Adipocyte (in vitro differentiated cells): ENCODE measurements around the gene PPA2.

Experiments used
- DNase-seq: peaks from one replicate; pipeline ENCODE4 v3.0.0-alpha.2; 2015; ENCODE audit warnings: low read depth
- H3K27me3 ChIP-seq: replicated peaks from 2 replicates; pipeline ENCODE4 v1.7.0; 2013; ENCODE audit warnings: mild to moderate bottlenecking, low read length, moderate library complexity; ENCODE audit not compliant: control insufficient read depth, insufficient read depth
- H3K36me3 ChIP-seq: 2 replicates; pipeline ENCODE4 v1.7.0; 2013; ENCODE audit warnings: low read length, mild to moderate bottlenecking, moderate library complexity; ENCODE audit not compliant: control insufficient read depth, insufficient read depth, severe bottlenecking
- H3K4me1 ChIP-seq: 2 replicates; pipeline ENCODE4 v1.7.0; 2013; ENCODE audit warnings: mild to moderate bottlenecking, low read length, moderate library complexity; ENCODE audit not compliant: control insufficient read depth, insufficient read depth
- H3K4me3 ChIP-seq: 2 replicates; pipeline ENCODE4 v1.7.0; 2013; ENCODE audit warnings: mild to moderate bottlenecking, low read length, moderate library complexity
- H3K9ac ChIP-seq: 2 replicates; pipeline ENCODE4 v1.7.0; 2013; ENCODE audit warnings: mild to moderate bottlenecking, low read length, moderate library complexity
- H3K9me3 ChIP-seq: 2 replicates; pipeline ENCODE4 v1.7.0; 2013; ENCODE audit warnings: mild to moderate bottlenecking, low read length, moderate library complexity; ENCODE audit not compliant: control insufficient read depth

The PPA2 gene

DNA sequence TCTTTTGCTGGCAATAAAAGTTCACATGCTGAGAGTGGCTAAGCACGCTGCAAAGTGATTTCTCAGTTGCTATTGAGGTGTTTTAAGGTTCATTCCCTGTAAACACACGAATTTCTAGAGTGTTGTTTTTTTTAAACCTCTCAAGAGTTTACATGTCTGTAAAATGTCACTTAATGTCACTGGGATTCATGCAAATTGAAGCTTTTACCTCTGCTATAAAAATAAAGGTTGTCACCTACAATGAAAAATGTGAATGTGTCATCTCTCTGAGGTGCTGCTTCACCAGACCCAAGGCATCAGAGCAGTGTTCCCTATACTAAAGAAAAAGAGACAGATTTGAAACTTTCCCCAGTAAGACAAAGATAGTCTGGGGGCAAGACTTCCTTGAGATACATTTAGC, 127.0 kb downstream of the PPA2 start:
- H3K4me3 ChIP-seq, result no peak overlapping the region
- no peak overlapping the region for H3K9ac ChIP-seq
- DNase-seq, result no peak
- no peaks in the 10 kb centered on the region for H3K36me3 ChIP-seq
- no peaks in the 10 kb centered on the region for H3K4me1 ChIP-seq
- H3K9me3 ChIP-seq, result no peaks in the 10 kb centered on the region
- no peaks in the 10 kb centered on the region for H3K27me3 ChIP-seq

DNA sequence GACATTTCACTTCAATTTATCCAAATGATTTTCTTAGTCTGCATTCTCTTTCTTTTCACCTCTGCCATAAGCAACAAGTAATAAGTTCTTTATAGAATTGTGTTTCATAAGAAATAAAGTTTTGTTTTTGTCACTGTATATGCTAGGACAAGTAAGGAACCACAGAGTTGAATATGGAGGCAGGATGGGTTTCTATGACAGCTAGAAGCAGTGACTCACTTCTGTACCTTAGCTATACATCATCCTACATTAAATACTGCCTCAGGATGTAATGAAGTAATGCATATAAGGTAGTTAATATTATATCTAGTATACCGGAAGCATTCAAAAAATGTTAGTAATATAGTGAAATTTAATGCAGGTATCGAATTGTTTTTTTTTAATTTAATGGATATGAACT, 128.0 kb downstream of the PPA2 start:
- H3K4me1 ChIP-seq, result no peaks in the 10 kb centered on the region
- no peak overlapping the region for H3K9ac ChIP-seq
- H3K27me3 ChIP-seq, result no peaks in the 10 kb centered on the region
- DNase-seq, result no peak
- H3K36me3 ChIP-seq, result no peaks in the 10 kb centered on the region
- no peaks in the 10 kb centered on the region for H3K9me3 ChIP-seq
- H3K4me3 ChIP-seq, result no peak overlapping the region

DNA sequence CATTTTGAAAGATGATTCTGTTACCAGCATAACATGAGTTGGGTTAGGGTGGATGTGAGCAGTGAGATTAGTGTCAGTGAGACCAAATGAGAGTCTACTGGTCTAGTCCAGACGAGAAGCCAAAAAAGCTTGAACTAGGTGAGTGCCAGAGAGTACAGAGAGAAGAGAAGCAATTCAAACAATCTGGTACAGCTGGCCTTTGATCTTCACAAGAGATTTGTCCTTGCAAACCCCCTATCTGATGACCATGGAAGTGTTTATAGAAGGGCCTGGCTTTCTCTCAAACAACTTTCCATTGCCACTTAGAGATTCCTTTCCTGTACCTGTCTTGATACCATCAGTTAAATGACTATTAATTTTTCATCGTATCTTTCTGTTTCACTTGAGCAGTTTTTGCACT, 128.5 kb downstream of the PPA2 start:
- H3K27me3 ChIP-seq, result no peaks in the 10 kb centered on the region
- no peak for DNase-seq
- no peaks in the 10 kb centered on the region for H3K36me3 ChIP-seq
- H3K9ac ChIP-seq, result no peak overlapping the region
- H3K9me3 ChIP-seq, result no peaks in the 10 kb centered on the region
- H3K4me3 ChIP-seq, result no peak overlapping the region
- no peaks in the 10 kb centered on the region for H3K4me1 ChIP-seq

DNA sequence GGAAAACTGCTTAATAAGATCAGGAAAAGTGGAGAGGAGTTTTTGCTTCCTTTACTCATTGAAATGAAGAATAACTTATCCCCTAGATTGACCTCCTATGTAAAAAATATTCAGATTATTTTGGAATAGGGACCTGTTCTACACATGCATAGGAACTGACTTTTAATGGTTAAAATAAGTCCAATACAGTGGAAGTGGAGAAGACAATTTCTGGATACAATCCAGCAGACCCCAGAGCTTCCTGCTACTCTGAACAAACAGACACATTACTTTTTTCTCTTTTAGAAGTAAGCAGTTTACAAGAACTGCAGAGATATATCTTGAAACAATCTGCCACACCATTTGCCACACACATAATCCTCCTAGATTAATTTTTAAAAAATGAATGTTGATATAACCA, 129.7 kb downstream of the PPA2 start:
- DNase-seq, result no peak
- H3K27me3 ChIP-seq, result no peaks in the 10 kb centered on the region
- no peak overlapping the region for H3K9ac ChIP-seq
- no peaks in the 10 kb centered on the region for H3K4me1 ChIP-seq
- H3K4me3 ChIP-seq, result no peak overlapping the region
- H3K36me3 ChIP-seq, result no peaks in the 10 kb centered on the region
- no peaks in the 10 kb centered on the region for H3K9me3 ChIP-seq

DNA sequence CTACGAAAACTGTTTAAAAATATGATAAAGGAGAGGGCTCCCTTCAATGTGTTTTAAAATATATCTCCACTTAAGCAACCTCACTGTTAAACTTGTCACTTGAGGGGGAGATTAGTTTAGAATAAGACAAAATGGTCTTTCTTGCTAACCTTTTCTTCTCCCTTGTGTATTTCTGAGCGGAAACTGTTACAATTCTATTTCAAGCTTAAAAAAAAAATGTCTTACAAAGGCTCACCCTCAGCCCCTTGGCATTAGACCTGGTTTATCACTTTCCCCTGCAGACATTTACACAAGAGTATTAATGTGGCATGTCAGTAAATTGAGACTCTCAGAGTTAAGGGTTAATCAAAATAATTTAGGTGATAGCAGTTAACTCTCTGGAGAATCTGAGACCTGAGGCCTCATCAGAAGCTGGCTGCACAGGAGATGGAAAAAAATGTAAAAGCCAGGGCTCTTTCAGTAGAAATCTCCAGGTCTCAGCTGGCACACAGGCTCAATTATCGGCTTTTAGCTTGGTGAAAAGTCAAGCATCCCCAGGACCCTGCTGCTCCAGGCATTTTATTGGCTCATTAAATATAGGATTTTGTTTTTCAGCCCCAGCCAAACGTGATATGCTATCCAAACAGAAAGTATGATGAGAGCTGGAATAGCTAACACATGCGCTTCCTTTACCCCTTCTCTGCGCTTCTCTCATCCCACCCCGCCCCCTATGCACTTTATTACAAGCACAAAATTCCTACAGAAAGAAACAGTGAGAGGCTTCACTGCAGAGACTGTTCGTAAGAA, 130.5 kb downstream of the PPA2 start:
- H3K4me1 ChIP-seq, result no peaks in the 10 kb centered on the region
- DNase-seq, result no peak
- H3K4me3 ChIP-seq, result no peak overlapping the region
- H3K9me3 ChIP-seq, result no peaks in the 10 kb centered on the region
- no peak overlapping the region for H3K9ac ChIP-seq
- no peaks in the 10 kb centered on the region for H3K27me3 ChIP-seq
- no peaks in the 10 kb centered on the region for H3K36me3 ChIP-seq

DNA sequence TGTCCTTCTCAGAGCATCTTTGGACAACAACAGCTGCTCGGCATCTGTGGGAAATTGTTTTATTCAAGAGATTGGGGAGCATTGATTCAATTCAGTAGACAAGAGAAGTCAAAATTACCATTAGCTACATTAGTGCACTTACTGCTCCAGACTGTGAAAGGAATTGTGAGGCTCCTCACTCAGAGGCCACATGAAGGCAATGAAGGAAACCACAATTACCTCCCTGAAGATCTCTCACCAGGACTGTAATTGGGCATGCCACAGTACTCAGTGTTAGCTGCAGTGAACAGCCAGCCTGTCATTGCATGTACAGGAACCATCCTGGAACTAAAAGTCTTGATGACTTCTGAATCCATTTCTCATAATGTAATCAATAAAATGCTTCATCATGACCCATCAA, 144.8 kb downstream of the PPA2 start:
- no peaks in the 10 kb centered on the region for H3K27me3 ChIP-seq
- H3K9me3 ChIP-seq, result no peaks in the 10 kb centered on the region
- no peak overlapping the region for H3K4me3 ChIP-seq
- H3K36me3 ChIP-seq, result no peaks in the 10 kb centered on the region
- no peak overlapping the region for H3K9ac ChIP-seq
- no peak for DNase-seq
- no peaks in the 10 kb centered on the region for H3K4me1 ChIP-seq

DNA sequence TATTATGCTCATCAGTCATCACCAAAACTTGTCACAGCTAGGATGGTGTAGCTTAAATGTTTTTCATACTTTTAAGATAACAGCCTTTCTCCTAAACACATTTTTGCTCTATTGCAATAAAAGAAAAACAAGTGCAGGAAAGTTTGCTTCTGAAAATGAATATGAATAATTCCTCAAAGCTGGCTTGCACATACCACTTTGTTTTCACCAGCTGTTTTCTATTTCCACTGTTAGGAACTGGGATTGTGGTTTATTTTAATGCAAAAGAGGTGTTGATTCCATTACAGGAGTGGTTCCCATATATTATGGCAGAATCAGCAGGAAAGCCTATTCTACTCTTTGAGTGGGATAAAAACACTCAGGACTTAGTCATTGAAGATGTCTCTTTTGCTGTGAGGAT, 145.9 kb downstream of the PPA2 start:
- Histone ChIP-seq H3K9me3 (no peaks in the 10 kb centered on the region), H3K27me3 (no peaks in the 10 kb centered on the region), H3K36me3 (no peaks in the 10 kb centered on the region), H3K4me3 (no peak overlapping the region), H3K9ac (no peak overlapping the region), H3K4me1 (no peaks in the 10 kb centered on the region)
- DNase-seq, result no peak

DNA sequence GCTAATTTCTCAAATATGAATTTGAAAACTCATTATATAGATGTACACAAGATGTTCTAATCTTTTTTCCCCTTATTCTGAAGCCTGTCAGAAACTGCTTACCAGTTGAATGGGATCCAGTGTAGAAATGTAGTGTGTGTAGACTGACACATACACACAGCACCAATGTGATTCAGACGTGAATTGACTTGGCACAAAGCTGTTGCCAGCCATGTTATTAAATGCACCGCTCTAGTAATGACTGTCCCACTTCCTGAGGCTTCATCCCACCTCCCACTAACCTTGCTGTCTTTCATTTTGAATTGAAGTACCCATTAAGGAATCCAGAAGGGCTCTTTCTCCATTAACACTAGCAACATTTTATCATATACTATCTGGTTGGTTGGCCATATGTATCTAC, 146.6 kb downstream of the PPA2 start:
- H3K4me3 ChIP-seq, result no peak overlapping the region
- H3K9me3 ChIP-seq, result no peaks in the 10 kb centered on the region
- H3K36me3 ChIP-seq, result no peaks in the 10 kb centered on the region
- no peaks in the 10 kb centered on the region for H3K27me3 ChIP-seq
- H3K9ac ChIP-seq, result no peak overlapping the region
- no peaks in the 10 kb centered on the region for H3K4me1 ChIP-seq
- DNase-seq, result no peak
